Progenitor cell of endocrine pancreas (in vitro differentiated cells): Measurements from ENCODE around the gene RIPOR2. TPM values are rescaled to one million over a fixed set of nuclear protein-coding genes. Genes with fewer than 3 reads are reported as not detected.

Source experiments
- DNase-seq: peaks from one replicate; pipeline ENCODE4 v3.0.0; 2021; ENCODE audit warnings: low spot score; ENCODE audit not compliant: unreplicated experiment
- H3K27ac Mint-ChIP-seq: 2 replicates; pipeline ENCODE4 v1.8.0; 2021; ENCODE audit warnings: mild to moderate bottlenecking, moderate library complexity, mixed read lengths
- H3K27me3 Mint-ChIP-seq: 2 replicates; pipeline ENCODE4 v1.8.0; 2021; ENCODE audit warnings: mixed read lengths
- H3K36me3 Mint-ChIP-seq: 2 replicates; pipeline ENCODE4 v1.8.0; 2022; ENCODE audit warnings: mixed read lengths; ENCODE audit not compliant: insufficient read depth
- H3K4me1 Mint-ChIP-seq: 2 replicates; pipeline ENCODE4 v1.8.0; 2021; ENCODE audit warnings: low read depth, mixed read lengths
- H3K4me3 Mint-ChIP-seq: 2 replicates; pipeline ENCODE4 v1.8.0; 2021; ENCODE audit warnings: low read depth, mild to moderate bottlenecking, moderate library complexity, mixed read lengths
- H3K9me3 Mint-ChIP-seq: 2 replicates; pipeline ENCODE4 v1.8.0; 2021; ENCODE audit warnings: low read depth, mixed read lengths
- total RNA-seq: library from RNA; stranded (reverse); gene quantifications from 2 replicates; pipeline ENCODE4 v1.2.1, GENCODE V29; 2021
- TF ChIP-seq, protein P1 (sequence below): fragments of 200-600 bp; sonication (generic); IDR thresholded peaks from one replicate; pipeline ENCODE4 v1.5.0; 2021; ENCODE audit warnings: antibody characterized with exemption, mild to moderate bottlenecking; ENCODE audit not compliant: unreplicated experiment

The RIPOR2 gene
- total RNA-seq, 1 donor from 2014 or later = 2.2 TPM

DNA sequence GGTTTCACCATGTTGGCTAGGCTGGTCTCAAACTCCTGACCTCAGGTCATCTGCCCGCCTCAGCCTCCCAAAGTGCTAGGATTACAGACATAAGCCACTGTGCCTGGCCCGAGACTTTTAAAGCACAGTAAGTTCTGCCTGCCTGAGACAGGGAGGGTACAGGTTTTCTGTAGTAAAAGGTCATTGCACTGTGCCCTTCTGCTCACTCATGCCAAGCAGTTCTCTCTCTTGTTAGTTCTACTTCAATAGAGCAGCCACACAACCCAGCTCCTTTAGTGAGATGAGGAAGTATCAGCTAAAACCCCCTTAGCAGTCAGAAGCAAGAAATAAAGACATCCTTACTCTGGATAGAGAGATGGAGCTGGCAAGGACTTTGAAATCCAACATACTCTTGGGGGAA is 84.7 kb downstream of the RIPOR2 start:
- Mint-ChIP-seq H3K27me3 (no peaks in the 10 kb centered on the region), H3K4me1 (peaks cover 3% of the 10 kb centered on the region), H3K27ac (no peak overlapping the region), H3K9me3 (no peaks in the 10 kb centered on the region), H3K36me3 (no peaks in the 10 kb centered on the region), H3K4me3 (no peak overlapping the region)
- DNase-seq = no peak
- TF ChIP-seq, protein P1, sequence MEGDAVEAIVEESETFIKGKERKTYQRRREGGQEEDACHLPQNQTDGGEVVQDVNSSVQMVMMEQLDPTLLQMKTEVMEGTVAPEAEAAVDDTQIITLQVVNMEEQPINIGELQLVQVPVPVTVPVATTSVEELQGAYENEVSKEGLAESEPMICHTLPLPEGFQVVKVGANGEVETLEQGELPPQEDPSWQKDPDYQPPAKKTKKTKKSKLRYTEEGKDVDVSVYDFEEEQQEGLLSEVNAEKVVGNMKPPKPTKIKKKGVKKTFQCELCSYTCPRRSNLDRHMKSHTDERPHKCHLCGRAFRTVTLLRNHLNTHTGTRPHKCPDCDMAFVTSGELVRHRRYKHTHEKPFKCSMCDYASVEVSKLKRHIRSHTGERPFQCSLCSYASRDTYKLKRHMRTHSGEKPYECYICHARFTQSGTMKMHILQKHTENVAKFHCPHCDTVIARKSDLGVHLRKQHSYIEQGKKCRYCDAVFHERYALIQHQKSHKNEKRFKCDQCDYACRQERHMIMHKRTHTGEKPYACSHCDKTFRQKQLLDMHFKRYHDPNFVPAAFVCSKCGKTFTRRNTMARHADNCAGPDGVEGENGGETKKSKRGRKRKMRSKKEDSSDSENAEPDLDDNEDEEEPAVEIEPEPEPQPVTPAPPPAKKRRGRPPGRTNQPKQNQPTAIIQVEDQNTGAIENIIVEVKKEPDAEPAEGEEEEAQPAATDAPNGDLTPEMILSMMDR = no peak

DNA sequence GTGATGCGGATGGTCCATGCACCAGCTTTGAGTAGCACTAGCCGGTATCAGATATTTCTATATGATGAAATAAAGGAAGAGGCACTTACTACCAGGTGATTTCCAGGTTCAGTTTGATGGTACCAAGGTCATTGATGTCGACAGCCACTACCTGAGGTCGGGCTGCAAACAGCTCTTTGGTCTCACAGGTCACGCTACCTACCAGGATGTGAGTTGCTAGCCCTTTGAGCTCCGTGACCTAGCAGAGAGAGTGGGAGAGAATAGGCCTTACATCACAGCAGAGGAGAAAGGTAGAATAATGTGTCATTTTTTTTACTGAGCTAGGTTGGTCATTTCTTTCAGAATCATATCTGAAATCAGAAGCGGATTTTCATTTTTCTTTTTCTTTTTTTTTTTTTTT is 86.0 kb downstream of the RIPOR2 start:
- Mint-ChIP-seq H3K9me3 (no peaks in the 10 kb centered on the region), H3K4me1 (peaks cover 4% of the 10 kb centered on the region), H3K4me3 (no peak overlapping the region), H3K27me3 (no peaks in the 10 kb centered on the region), H3K36me3 (no peaks in the 10 kb centered on the region), H3K27ac (no peak overlapping the region)
- TF ChIP-seq, protein P1 = no peak
- DNase-seq = no peak

DNA sequence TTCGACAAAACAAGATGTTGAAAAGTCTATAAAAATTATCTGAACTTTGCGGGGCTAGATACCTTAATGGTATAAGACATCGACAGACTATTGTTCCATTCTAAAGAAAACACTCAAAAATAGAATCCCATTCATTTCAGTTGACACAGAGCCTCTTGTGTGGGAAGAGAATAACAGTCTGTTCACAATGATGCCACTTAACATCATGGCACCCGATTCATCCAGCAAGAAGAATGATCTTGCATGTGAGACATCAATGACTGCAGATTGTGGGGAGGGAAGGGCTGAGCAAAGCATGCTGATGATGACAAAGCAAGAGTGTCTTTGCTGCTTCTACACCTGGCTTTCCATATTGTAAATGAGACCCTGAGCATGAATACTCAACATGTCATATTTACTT is 87.3 kb downstream of the RIPOR2 start:
- Mint-ChIP-seq H3K27ac (no peak overlapping the region), H3K4me1 (peaks cover 8% of the 10 kb centered on the region), H3K36me3 (no peaks in the 10 kb centered on the region), H3K27me3 (no peaks in the 10 kb centered on the region), H3K9me3 (no peaks in the 10 kb centered on the region), H3K4me3 (no peak overlapping the region)
- TF ChIP-seq, protein P1 = no peak
- DNase-seq = no peak

DNA sequence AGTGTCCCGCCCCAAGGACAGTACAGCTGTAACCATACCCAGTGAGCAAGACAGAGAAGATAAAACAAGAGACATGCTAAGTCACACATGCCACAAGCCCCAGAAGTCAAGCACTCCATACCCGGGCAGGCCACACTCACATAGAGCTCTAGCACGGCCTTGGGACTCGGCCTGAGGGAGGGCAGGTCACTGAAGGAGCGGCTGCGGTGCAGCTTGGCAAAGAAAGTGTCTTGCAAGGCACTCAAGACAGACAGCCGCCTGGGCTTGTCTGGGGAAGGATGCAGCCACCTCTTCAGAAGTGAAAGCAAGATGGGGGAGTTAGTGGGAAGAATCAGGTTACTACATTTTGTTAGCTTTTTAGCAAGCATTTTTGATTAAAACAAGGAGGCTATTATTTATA is 88.4 kb downstream of the RIPOR2 start:
- DNase-seq = no peak
- Mint-ChIP-seq H3K4me3 (no peak overlapping the region), H3K27ac (no peak overlapping the region), H3K27me3 (no peaks in the 10 kb centered on the region), H3K4me1 (peaks cover 18% of the 10 kb centered on the region), H3K9me3 (no peaks in the 10 kb centered on the region), H3K36me3 (no peaks in the 10 kb centered on the region)
- TF ChIP-seq, protein P1 = no peak

DNA sequence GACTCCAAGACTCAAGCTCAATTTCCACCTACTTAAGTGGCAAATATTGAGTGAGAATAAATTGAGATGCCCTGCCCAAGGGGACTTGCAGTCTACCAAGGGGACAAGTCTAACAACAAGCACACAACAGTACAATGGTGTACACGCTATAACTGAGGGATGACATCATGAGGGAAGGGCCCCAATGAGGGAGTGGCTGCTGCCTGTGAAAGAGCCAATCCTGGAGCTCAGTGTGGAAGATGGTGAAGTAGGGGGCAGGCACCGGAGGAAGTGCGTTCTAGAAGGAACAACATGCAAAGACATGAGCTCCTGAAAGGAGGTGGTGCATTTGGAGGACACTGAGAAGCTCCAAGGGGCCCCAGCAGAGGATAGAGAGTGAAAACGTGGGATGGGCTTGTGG is 90.2 kb downstream of the RIPOR2 start:
- Mint-ChIP-seq H3K9me3 (no peaks in the 10 kb centered on the region), H3K4me1 (peaks cover 18% of the 10 kb centered on the region), H3K4me3 (no peak overlapping the region), H3K27me3 (no peaks in the 10 kb centered on the region), H3K27ac (no peak overlapping the region), H3K36me3 (no peaks in the 10 kb centered on the region)
- TF ChIP-seq, protein P1 = no peak
- DNase-seq = no peak
